HEK293 (cell line): Measurements from ENCODE around the gene ANAPC16.

ENCODE experiments used
- HIC1 ChIP-seq: fragments of 450-650 bp; formaldehyde crosslinking; IDR thresholded peaks from 2 replicates; pipeline ENCODE4 v1.5.1; 2016; ENCODE audit warnings: missing biosample characterization, missing genetic modification characterization
- SALL2 ChIP-seq: fragments of 450-650 bp; formaldehyde crosslinking; IDR thresholded peaks from 2 replicates; pipeline ENCODE4 v1.5.0; 2017; ENCODE audit warnings: missing biosample characterization, mild to moderate bottlenecking, missing genetic modification characterization, borderline replicate concordance
- TRIM28 ChIP-seq: IDR thresholded peaks from 2 replicates; pipeline ENCODE4 v1.6.1; 2011; ENCODE audit warnings: low read length, control low read depth, borderline replicate concordance
- TSHZ1 ChIP-seq: fragments of 450-650 bp; formaldehyde crosslinking; IDR thresholded peaks from 2 replicates; pipeline ENCODE4 v1.5.1; 2016; ENCODE audit warnings: missing biosample characterization, missing genetic modification characterization, borderline replicate concordance
- ZBTB21 ChIP-seq: fragments of 450-650 bp; formaldehyde crosslinking; IDR thresholded peaks from 2 replicates; pipeline ENCODE4 v1.5.1; 2017; ENCODE audit warnings: missing biosample characterization, missing genetic modification characterization
- ZBTB26 ChIP-seq: fragments of 450-650 bp; formaldehyde crosslinking; optimal IDR thresholded peaks from 2 replicates; pipeline ENCODE3; 2016; ENCODE audit warnings: missing biosample characterization, mild to moderate bottlenecking, missing genetic modification characterization
- ZBTB44 ChIP-seq: fragments of 450-650 bp; IDR thresholded peaks from 2 replicates; pipeline ENCODE4 v1.5.1; 2018; ENCODE audit warnings: missing biosample characterization, mild to moderate bottlenecking, missing genetic modification characterization
- ZFP3 ChIP-seq: fragments of 450-650 bp; formaldehyde crosslinking; IDR thresholded peaks from 2 replicates; pipeline ENCODE4 v1.5.1; 2016; ENCODE audit warnings: low read depth, missing biosample characterization, missing genetic modification characterization
- ZNF114 ChIP-seq: fragments of 450-650 bp; formaldehyde crosslinking; IDR thresholded peaks from 2 replicates; pipeline ENCODE4 v1.5.0; 2017; ENCODE audit warnings: missing biosample characterization, missing genetic modification characterization
- ZNF518A ChIP-seq: fragments of 450-650 bp; formaldehyde crosslinking; conservative IDR thresholded peaks from 2 replicates; pipeline ENCODE4 v1.5.1; 2016; ENCODE audit warnings: low read depth, missing biosample characterization, missing genetic modification characterization
- ZNF645 ChIP-seq: fragments of 450-650 bp; formaldehyde crosslinking; IDR thresholded peaks from 2 replicates; pipeline ENCODE4; 2016; ENCODE audit warnings: missing biosample characterization, missing genetic modification characterization
- ZNF704 ChIP-seq: fragments of 450-650 bp; formaldehyde crosslinking; IDR thresholded peaks from 2 replicates; pipeline ENCODE4 v1.5.1; 2016; ENCODE audit warnings: missing biosample characterization, missing genetic modification characterization

The ANAPC16 gene

GRCh38 chr10:72245949-72246525 lies 30.2 kb downstream of the ANAPC16 start (continued):
- TF ChIP-seq ZNF704 (tag by site-specific recombination) (no peak), ZBTB44 (tag by site-specific recombination) (no peak), ZNF645 (tag by site-specific recombination) (no peak), TSHZ1 (tag by site-specific recombination) (no peak), ZBTB21 (tag by site-specific recombination) (no peak), ZFP3 (tag by site-specific recombination) (no peak), TRIM28 (no peak), HIC1 (tag by site-specific recombination) (no peak), SALL2 (tag by site-specific recombination) (no peak), ZNF114 (tag by site-specific recombination) (no peak), ZNF518A (tag by site-specific recombination) (no peak), ZBTB26 (tag by site-specific recombination) (no peak)
